ENCODE data around the gene ADAT3. TPM values are rescaled to one million over a fixed set of nuclear protein-coding genes. Genes with fewer than 3 reads are reported as not detected.
A peak's percentile ranks its signal among the peaks of the same experiment; 100 is the strongest.
"Not testable (repeated sequence)": the region's sequence is repeated elsewhere in the genome, so short reads cannot be mapped to it uniquely, and the experiment has no call there.

Gene ADAT3
- total RNA-seq, 1 donor from 2014 or later: 5.8 TPM

DNA sequence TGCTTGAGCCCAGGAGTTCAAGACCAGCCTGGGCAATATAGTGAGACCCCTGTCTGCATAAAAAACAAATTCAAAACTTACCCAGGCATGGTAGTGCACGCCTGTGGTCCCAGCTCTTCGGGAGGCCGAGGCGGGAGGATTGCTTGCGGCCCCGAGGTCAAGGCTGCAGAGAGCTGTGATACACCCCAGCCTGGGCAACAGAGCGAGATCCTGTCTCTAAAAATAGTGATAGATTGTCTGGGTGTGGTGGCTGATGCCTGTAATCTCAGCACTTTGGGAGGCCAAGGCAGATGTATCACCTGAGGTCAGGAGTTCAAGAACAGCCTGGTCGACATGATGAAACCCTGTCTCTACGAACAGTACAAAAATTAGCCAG is 37.9 kb upstream of the ADAT3 start:
- no peak for DNase-seq

DNA sequence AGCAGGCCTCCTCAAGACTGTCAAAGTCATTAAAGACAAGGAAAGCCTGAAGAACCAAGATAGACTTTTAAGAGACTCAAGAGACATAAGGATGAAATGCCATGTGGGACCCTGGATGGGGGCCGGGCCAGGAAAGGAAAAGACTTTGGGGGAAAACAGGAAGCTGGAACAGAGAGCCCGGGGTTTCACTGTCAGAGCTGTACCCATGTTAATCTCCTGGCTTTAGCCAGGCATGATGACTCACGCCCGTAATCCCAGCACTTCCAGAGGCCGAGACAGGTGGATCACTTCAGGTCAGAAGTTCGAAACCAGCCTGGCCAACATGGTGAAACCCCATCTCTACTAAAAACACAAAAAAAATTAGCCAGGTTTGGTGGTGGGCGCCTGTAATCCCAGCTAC is 36.2 kb upstream of the ADAT3 start:
- no peak for DNase-seq

DNA sequence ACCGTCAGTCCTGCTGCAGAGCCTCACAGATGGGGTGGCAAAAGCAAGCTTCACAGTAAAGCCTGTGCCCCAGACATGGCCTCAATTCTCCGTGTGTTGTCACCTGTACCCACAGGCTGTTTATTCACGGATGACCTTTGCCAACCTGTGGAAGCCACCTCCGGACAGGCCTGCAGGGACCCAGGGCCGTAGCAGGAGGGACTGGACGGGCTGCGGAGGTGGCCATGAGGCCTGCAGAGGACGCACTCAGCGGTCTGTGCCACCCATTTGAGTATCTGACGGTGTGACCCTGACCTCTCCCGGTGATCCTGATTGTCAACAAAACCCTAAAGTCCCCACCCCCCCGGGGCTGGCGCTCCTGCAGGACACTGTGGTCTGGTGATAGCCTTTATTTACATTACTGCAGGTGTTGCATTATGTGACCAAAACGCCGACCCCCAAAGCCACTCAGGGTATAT is 34.0 kb upstream of the ADAT3 start:
- DNase-seq: no peak

DNA sequence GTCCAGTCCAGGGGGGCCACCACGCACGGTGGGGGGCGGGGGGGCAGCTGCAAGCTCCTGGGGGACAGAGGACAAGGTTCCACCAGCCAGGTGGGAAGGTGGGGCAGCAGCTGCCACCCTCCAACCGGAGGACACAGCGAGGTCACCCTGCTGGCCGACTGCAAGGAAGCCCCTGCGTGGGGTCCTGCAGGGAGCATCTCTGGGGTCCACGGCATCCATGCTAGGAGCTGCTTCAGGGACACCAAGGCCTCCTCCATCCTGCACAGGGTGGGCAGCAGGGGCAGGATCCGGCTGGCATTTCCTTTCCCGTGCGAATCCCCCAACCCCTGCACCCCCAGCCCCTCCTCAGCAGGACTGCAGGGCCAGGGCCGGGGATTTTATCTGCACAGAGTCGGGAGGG is 33.6 kb upstream of the ADAT3 start:
- DNase-seq: no peak

DNA sequence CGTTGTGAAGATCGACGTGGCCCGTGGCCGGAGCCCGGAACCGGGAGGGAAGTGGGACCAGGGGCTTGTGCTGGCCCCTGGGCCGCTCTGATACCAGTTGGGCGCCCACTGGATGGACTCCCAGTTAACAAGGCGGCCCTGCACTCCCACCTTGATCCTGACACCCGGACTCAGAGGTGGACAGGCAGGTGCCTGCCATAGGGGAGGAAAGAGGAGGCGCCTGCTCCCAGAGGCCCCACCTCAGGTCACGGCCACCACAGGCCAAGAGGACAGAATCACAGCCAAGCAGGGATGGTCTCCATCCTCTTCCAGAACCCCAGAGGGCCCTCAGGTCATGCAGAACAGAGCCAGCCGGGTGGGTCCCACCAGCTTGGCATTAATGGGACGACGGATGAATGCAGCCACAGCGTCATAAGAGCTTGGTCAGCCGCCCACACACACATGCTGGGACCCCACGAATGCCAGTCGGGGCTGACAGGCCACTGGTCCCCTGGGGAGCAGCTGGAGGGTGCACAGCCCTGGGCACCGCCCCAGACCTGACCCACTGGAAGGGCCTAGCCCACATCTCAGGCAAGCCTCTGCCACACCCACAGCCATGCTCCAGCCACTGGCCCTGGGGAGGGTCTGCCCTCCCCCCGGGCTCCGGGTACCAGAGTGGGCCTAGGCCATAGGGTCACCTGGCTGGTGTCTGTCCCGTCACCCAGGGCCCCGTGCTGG is 32.2 kb upstream of the ADAT3 start:
- no peak for DNase-seq

DNA sequence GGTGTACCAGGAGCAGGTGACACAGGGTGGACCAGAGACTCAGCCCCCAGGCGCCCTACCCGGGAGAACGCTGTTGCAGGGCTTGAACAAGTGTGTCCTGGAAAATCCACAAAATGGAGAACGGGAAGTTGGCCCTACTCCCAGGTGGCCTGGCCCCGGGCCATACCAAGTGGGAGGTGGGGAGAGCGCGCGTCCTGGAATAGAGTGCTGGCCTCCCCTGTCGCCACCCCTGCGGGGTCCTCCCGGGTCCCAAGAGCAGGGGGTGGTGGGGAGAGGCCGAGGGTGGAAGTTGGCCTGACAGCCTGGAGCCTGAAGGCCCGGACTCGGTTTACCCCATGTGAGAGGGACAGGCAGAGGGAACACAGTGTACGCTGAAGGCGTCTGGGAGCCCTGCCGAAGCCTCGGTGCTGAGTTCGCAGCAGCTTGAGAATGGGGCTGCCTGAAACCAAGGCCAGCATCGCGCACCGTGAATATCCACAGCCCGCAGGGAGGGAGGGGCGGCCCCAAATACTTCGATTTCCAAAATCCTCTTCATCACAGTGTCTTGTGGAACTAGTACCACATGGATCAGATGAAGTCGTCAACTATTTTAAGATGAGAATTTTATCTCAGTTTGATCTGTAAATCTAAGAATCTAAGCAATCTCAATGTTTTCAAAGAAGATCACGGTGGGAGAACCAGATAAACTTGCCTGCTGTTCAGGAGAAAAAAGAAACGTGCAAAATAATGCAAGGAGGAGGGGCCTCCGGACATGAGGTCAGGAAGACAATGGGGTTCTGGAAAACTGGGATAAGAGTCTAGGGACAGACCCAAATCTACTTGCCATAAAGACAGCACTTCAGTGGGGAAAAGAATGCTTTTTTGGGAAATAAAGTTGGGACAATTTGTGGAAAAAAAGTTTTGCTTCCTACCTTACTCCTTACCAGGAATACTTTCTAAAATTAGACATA is 31.4 kb upstream of the ADAT3 start:
- DNase-seq: peak; percentile 48

DNA sequence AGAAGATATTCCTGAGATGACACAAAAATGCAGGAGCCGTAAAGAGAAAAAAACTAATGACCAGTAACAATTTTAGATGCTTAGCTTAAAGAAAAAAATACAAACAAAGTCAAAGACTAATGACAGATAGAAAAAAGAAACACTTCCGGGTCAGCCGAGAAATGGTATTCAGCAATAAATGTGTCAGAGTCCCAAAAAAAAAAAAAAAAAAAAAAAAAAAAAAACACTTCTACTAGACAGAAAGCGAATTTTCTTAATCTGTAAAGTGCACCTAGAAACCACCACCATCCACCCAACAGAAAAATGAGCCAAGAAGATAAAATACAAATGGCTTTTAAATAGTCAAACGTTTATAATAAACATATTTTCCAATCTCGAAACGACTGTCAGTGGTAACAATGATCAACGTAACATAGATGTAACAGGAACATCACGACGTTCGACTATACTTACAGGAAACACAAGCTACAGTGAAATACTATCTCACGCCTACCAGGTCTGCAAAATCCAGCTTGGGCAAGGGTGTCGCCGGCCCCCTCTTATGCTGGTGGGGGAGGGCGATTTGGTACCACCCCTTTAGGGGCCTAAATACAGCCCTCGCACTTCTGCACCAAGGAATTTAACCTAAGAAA is 30.5 kb upstream of the ADAT3 start:
- peak; percentile 35 for DNase-seq

DNA sequence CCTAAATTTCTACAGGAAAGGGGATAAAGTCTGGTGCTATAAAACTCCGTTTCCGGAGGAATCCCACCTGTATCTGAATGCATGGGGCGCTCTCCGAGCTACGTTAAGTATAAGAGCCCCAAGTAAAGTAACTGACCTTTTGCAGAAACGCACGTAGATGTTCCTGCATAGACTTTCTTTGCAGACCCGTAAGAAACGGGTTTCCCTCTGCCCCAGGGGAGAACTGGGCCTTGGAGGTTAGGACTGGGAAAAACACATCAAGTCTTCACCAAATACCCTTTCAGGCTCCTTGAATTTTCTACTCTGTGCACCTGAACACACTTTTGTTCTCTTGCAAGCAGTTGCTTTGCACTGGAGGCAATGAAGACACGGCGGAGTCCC is 29.9 kb upstream of the ADAT3 start:
- not testable (repeated sequence) for DNase-seq

DNA sequence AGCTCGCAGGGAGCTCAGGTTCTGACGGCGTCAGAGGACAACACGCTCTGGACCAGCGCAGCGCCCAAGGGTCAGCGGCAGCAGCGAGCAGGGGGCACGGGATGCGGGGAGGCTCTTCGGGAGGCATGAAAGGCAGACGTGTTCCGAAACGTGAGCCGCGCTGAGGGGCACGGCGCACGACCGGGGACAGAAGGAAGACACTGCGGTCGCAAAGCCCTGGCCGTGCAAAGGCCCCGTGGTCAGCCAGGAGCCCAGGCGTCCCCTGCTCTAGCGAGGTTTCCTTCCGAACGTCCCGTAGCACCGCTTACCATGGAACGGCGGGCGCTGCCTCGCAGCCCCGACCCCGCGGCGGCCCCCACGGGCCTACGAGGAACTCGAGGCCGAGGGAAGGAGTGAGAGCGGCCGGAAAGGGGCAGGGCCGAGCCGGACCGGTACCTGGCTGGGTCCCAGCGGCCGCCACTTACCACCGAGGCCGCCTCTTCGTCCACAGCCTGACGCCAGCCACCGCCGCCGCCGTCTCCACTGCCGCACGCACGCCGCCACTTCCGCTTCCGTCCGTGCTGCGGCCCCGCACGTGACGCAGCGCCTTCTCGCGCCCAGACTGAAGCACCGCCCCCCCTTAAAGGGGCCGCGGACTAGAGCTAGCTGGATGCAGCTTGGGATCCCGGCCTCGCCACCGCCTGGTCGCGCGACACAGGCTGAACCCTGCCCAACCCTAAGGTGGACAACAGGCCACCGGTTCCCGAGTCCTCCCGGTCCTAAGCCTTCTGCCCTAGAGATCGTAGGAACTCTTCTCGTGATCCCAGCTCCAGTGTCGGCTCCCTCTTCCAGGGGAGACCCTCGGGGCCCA is 29.3 kb upstream of the ADAT3 start:
- DNase-seq: peak; percentile 94

DNA sequence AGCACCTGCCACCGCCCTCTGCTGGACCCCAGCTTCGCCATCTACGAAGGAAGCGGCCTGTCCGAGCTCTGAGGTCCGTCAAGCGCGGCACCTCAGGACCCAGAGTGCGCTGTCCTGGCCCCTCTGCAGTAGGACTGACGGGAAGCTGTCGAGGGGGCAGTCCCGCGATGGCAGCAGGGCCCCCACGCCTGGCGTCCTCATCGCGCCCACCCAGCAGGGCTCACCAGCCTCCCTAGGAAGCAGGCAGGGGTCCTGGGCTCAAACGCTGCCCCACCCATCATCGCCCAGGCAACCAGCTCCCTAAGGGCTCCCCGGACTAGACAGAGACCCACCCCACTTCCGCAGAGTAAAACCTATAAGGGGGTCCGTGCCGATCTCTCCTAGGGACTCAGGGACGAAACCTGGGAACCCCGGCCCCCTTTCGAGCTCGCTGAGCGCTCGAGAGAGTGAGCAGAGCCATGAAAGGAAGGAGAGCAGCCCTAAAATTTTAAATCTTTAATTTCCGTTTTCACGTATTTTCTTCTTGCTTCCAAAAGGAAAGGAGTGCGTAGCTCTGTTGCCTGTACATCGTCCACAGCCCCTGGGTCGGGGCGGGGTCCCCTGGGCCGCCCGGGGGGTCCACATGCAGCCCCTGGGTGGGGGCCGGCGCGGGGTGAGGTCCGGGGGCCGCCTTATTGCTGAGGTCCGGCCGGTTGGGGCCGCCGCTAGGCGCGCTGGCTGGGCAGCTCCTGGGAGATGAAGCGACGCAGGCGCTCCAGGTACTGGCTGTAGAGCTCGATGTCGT is 28.5 kb upstream of the ADAT3 start:
- not testable (repeated sequence) for DNase-seq

DNA sequence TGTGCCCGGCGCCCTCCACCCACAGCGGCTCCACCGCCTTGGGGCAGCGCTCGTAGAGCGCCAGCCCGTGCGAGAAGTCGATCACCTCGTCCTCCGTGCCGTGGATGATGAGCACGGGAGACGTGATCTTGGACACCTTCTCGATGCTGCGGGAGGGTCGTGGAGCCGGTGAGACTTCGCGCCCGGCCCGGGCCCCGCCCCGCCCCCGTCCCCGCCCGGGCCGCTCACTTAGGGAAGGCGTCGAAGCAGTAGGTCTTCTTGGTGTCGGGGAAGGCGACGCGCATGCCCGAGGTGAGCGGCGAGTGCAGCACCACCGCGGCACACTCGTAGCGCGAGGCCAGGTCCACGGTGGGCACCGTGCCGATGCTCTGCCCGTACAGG is 27.9 kb upstream of the ADAT3 start:
- DNase-seq: not testable (repeated sequence)

DNA sequence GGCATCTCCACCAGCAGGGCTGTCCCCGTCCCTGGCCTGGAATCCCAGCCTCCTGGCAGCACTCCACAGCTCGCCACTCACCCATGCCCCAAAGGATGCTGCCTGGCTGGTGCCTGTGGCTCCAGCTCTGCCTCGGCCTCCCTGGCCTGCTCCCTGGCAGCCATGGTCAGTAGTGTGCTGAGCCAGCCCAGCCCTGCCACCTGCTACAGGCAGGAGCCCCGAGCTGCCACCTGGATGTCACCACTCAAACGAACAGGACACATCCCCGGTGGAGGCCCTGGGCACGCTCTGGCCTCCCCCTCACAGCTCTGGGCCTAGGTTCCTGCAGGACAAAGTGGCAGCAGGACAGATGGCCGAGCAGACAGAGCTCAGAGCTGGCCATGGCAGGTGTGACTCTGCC is 26.6 kb upstream of the ADAT3 start:
- not testable (repeated sequence) for DNase-seq

DNA sequence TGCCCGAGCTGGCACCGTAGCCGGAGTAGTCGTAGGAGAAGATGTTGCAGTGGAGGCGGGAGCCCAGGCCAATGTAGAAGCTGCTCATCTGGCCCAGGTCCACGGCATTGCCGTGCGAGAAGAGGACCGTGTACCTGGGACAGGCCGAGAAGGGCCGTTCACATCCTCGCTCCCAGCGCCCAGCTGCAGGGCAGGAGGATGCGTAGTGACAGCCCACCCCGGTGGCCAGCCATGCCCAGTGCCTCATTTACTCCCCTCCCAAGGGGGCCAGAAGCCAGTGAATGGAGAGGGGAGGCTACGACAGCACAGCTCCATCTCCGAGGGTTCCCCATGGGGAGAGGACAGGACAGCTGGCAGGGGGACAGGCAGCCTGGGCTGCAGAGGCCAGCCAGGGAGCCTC is 25.2 kb upstream of the ADAT3 start:
- not testable (repeated sequence) for DNase-seq

DNA sequence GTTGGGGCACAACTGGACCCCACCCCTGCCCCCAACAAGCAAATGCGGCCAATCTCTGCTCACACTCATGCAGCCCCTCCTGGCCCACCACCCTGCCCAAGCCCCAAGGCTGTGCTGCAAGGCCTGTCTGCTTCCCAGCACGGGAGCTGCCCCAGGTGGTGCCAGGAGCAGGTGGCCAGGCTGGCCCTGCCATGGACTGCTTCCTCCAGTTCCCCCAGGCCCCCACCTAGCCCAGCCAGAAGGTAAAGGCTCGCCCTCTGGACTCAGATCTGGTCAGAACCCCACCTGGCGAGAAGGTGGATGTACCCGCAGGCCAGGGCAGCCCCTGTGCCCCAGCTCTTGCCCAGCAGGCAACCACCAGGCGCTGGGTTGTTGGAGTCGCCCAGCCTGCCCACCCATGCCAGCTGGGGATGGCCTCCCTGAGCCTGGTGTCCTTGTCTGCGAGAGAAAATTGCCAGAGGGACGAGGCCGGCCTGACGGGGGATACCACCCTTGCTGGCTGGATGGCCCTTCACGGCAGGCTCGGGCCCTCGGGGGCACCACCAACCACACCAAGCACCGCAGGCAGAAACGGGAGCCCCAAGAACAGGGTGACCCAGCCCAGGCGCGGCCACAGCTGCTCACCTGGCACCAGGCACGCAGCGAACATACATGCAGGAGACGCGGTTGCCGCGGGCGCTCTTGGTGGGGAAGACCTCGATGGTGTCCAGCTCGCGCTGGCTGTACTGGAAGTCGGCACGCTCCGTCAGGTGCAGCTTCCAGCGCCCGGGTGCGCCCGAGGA is 24.4 kb upstream of the ADAT3 start:
- no peak for DNase-seq

DNA sequence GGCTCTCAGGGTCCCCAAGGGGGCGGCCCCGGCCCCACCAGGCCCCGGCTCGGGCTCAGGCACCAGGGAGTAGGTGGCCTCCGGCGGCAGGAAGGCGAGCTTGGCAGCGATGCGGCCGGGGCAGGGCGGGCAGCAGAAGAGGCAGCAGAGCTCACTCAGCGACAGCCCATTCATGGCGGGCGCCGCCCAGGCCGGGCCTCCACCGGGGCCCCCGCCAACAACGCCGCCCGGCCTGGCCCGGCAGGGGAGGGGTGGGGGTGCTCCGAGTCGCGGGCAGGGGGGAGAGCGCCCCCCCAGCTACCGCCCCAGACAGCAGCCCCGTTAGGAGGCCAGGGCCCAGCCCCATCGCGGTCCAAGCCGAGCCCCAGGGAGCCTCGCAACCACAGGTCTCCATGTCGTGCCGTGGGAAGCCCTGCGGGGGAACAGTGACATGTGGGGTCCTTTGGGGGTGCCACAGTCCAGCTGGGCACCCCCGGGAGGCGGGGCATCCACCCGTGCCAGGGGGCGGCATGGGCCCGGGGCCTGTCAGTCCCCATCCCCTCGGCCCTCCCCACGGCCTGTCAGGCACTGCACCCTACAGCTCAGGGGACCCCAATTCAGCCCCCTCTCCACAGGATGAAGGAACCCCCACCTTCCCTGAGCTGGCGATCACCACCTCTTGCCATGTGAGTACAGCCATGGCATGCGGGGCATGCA is 23.7 kb upstream of the ADAT3 start:
- DNase-seq: not testable (repeated sequence)

DNA sequence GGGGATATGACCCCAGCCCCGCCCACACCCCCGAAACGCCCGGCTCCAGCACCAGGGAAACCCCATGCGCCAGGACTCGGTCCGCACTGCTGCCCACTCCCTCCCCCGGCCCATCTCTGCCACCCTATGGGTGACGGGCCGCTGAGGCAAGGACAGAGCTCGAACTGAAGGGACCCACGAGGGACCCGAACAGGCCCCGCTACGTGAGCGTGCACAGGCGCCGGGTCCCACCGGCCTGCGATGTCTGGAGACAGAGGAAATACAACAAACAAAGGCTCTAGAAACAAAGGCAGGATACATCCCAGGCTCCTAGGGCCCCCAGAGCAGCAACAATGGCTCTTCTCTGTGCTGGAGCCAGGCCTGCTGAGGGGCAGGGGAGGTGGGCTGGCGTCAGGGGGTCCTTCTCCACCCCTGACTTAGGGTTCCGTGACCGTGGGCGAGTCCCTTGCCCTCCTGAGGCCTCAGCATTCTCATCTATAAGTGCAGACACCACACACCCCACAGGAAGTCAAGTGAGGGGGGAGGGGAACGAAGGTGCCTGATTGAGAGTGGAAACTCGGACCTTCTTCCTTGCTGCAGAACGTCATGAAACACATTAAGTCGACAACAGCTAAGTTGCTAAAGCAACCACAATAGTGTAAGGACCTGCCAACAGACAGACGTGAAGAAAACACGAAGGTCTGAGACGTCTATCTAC is 23.0 kb upstream of the ADAT3 start:
- peak; percentile 79 for DNase-seq

DNA sequence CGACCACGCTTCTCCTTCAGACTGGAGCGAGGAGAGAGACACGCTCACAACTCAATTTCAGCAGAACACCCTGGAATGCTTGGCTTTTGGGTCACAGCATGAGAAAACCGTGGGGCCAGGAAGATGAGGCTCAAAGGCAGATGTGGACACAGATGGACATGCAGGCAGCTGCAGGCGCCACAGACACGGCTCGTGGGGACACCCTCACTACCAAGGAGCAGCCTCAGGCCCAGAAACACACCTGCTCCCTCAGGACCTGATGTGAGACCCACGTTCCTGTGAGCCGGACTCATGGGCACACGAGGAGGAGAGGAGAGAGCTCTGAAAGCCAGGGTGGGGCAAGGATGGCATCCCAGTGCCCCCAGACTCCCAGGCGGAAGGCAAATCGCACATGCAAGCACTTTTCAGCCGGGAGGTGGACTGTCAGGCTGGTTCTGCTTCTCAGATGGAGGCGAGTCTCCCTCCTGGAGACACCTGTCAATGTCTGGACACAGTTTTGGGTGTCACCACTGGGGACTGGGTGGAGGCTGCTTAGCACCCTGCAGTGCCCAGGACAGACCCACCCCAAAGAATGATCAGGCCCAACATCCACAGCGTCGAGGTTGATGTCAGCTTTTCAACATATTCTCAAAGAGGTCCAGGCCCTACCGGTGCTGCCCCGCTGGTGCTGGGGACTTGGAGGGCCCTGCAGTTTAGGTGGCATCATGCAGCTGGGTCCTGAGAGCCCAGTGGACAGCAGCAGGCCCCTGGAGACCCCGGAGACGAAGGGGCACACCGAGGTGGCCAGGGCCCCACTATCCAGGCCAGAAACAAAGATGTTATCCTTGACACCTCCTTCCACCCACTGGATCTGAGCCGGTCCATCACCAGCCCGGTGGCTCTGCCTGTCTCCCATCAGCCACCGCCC is 22.2 kb upstream of the ADAT3 start:
- no peak for DNase-seq

DNA sequence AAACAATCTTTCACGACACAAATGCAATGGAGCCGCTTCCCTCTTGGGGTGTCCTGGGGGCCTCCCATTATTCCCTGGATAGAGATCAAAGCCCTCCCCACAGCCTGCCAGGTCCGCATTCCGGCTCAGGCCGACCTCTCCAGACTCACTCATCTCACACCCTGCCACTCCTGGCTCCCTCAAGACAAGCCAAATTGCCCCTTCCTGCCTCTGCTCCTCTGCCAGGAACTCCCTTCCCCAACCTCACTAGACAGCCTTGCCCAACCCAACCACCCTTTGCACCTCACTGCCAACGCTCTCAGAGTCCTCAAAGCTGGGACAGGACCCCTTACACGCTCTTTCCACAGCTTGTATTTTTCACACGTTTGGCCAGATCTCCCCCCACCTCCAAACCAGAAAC is 21.4 kb upstream of the ADAT3 start:
- no peak for DNase-seq
